GM12865 (cell line): ENCODE measurements around the gene ZBTB42.

Experiments
- DNase-seq: peaks from one replicate; pipeline ENCODE4 v3.0.0; 2010; ENCODE audit warnings: low read depth
- H3K4me3 ChIP-seq: 2 replicates; pipeline ENCODE4 v1.5.1; 2011; ENCODE audit warnings: mild to moderate bottlenecking, low read depth, low read length, control low read depth
- TF ChIP-seq, protein P1 (sequence below): IDR thresholded peaks from 2 replicates; pipeline ENCODE4 v1.5.1; 2011; ENCODE audit warnings: low read length, control low read depth, low read depth, inconsistent platforms; ENCODE audit not compliant: insufficient read depth; ENCODE audit errors: missing control alignments

The ZBTB42 gene

DNA sequence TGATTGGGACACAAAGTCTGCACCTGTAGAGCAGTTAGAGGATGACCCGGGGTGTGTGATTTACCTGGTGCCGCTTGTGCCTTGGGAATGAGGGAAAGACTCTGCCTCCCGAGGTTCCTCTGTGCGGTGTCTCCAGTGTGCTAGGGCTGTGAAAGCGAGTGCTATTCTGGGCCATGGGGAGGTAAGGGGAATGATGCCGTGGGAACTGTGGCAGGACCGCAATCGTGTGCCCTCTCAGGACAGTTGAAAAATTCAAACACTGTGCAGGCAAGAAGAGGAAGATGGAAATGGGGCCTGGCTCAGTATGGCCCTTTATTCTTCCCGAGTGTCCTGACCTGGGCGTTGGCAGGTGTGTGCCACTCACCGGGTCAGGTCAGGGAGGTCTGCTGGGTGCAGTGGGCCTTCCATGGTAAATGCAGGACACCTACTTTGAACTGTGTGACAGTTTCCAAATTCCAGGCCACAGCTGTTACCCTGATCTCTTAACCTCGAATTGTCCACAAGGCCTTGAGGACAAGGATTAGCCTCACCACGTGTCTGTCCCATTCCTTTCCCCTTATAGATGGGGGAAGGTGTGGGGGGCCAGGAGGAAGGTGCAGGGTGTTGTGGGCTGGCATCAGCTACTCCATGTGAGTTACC is 46.6 kb upstream of the ZBTB42 start:
- no peak for DNase-seq
- TF ChIP-seq, protein P1, sequence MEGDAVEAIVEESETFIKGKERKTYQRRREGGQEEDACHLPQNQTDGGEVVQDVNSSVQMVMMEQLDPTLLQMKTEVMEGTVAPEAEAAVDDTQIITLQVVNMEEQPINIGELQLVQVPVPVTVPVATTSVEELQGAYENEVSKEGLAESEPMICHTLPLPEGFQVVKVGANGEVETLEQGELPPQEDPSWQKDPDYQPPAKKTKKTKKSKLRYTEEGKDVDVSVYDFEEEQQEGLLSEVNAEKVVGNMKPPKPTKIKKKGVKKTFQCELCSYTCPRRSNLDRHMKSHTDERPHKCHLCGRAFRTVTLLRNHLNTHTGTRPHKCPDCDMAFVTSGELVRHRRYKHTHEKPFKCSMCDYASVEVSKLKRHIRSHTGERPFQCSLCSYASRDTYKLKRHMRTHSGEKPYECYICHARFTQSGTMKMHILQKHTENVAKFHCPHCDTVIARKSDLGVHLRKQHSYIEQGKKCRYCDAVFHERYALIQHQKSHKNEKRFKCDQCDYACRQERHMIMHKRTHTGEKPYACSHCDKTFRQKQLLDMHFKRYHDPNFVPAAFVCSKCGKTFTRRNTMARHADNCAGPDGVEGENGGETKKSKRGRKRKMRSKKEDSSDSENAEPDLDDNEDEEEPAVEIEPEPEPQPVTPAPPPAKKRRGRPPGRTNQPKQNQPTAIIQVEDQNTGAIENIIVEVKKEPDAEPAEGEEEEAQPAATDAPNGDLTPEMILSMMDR, result no peak
- H3K4me3 ChIP-seq, result peak overlapping the region; percentile 71

- H3K4me3 ChIP-seq, result no peak overlapping the region
- no peak for DNase-seq
- TF ChIP-seq, protein P1, result no peak
These were observed 45.3 kb upstream of the ZBTB42 start for GRCh38 chr14:104755621-104756020.

GRCh38 chr14:104756477-104757237 is 44.2 kb upstream of the ZBTB42 start:
- DNase-seq, result no peak
- no peak overlapping the region for H3K4me3 ChIP-seq
- TF ChIP-seq, protein P1, result no peak

- H3K4me3 ChIP-seq, result no peak overlapping the region
- DNase-seq, result no peak
- TF ChIP-seq, protein P1, result no peak
These were observed 43.7 kb upstream of the ZBTB42 start for GRCh38 chr14:104757238-104757585.

DNA sequence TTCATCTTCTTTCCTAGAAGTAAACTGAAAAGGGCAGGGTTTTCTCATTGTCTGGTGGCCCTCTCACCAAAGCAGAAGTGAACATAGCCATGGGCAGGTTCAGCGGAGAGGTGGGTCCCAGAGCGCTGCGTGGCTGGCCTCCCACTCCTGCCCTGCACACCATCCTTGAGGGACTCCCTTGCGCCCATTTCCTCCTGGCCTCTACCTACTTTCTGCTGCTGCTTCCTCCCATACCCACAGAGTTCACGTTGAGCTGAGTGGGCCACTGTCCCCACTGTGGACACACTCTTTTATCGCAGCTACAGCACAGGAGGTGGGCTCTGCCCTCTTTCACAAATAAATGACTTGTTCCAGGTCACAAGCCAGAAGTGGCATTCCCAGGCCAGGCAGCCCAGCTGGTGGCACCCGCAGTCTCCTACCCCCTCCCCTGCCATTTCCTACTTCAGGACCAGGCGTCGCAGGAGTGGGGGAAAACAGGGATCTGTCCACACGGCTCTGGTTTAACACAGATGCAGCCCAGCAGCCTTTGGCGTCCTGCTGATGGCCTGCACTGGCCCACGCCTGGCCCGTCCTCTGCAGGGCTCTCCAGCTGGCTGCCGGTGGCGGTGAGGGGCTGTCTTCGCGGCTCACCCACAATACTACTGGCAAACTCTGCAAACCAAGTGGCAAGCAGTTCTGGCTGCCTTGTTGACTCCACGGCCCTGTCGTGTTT is 43.1 kb upstream of the ZBTB42 start:
- DNase-seq, result no peak
- TF ChIP-seq, protein P1, result no peak
- H3K4me3 ChIP-seq, result no peak overlapping the region

GRCh38 chr14:104758981-104759969 is 41.6 kb upstream of the ZBTB42 start:
- DNase-seq, result no peak
- TF ChIP-seq, protein P1, result no peak
- H3K4me3 ChIP-seq, result no peak overlapping the region
